Fibroblast of mammary gland (primary cell): ENCODE data around the gene DENND5B.
"Not testable (repeated sequence)": the region's sequence is repeated elsewhere in the genome, so short reads cannot be mapped to it uniquely, and the experiment has no call there.

Experiments used
- DNase-seq: peaks from one replicate; pipeline ENCODE4 v3.0.0-alpha.2; 2010; ENCODE audit warnings: low read depth
- H3K4me3 ChIP-seq: 2 replicates; pipeline ENCODE4 v1.5.1; 2011; ENCODE audit warnings: low read depth, mild to moderate bottlenecking, low read length, moderate library complexity; ENCODE audit not compliant: control insufficient read depth
- TF ChIP-seq, protein P1 (sequence below): conservative IDR thresholded peaks from 2 replicates; pipeline ENCODE4 v1.5.1; 2011; ENCODE audit warnings: low read depth, low read length, inconsistent platforms; ENCODE audit not compliant: control insufficient read depth, insufficient read depth

DENND5B gene

DNA sequence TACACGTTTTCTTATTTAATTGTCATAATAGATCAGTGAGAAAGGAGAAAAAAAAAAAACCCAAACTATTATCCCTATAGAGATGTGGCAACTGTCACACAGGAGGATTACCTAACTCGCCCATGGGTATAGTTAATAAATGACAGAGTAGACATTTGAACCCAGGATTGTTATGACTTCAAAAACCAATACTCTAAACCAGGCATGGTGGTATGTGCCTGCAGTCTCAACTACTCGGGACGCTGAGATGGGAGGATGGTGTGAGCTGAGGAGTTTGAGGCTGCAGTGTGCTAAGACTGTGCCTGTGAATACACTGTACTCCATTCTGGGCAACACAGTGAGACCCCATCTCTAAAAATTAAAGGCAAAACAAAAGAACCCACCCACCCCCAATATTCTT lies 114.5 kb downstream of the DENND5B start:
- TF ChIP-seq, protein P1, sequence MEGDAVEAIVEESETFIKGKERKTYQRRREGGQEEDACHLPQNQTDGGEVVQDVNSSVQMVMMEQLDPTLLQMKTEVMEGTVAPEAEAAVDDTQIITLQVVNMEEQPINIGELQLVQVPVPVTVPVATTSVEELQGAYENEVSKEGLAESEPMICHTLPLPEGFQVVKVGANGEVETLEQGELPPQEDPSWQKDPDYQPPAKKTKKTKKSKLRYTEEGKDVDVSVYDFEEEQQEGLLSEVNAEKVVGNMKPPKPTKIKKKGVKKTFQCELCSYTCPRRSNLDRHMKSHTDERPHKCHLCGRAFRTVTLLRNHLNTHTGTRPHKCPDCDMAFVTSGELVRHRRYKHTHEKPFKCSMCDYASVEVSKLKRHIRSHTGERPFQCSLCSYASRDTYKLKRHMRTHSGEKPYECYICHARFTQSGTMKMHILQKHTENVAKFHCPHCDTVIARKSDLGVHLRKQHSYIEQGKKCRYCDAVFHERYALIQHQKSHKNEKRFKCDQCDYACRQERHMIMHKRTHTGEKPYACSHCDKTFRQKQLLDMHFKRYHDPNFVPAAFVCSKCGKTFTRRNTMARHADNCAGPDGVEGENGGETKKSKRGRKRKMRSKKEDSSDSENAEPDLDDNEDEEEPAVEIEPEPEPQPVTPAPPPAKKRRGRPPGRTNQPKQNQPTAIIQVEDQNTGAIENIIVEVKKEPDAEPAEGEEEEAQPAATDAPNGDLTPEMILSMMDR: no peak
- DNase-seq: no peak
- no peak overlapping the region for H3K4me3 ChIP-seq

DNA sequence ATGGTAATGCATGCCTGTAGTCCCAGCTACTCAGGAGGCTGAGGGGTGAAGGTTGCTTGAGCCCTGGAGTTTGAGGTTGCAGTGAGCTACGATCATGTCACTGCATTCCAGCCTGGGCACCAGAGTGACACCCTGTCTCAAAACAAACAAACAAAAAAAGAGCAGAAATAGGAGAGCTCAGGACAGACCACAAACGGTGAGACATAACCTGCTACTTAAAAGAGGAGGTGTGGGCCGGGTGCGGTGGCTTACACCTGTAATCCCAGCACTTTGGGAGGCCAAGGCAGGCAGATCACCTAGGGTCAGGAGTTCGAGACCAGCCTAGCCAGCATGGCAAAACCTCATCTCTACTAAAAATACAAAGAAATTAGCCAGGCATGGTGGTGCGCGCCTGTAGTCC lies 115.3 kb downstream of the DENND5B start:
- DNase-seq: not testable (repeated sequence)

DNA sequence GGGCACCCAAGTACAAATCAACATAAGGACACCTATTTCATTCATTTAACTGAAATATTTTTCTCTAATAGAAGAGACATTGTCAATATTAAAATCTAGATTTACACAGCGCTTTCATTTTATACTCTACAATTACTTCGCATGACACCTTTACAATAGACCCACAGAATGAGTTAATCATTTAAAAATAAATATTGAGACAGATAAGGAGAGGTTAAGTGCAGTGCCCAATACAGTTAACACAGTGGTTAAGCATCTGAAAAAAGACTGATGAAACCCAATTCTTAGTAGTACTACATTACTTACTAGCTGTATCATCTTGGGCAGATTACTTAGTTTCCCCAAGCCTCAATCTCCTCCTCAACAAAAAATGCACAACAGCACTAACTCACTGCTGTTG lies 116.2 kb downstream of the DENND5B start:
- TF ChIP-seq, protein P1: no peak
- no peak for DNase-seq
- no peak overlapping the region for H3K4me3 ChIP-seq

More for the DNA sequence above, 115.3 kb downstream of the DENND5B start:
- H3K4me3 ChIP-seq: not testable (repeated sequence)

DNA sequence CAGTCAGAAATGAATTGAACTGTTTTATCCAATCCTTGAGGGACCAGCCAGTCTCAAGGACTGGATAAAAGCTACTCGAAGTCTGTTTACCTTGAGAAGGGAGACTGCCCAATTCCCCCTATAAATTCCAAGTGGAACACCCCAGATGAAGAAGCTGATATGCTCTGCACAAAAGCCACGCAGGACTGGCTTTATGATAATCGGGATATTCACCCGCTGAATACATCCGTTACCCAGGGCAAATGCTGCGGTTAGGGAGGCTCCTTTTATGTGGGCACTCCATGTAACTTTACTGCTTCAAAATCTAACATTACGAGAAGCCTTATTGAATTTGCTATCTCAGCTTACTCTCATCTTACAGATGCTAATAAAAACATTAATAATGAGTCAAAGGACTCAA lies 119.1 kb downstream of the DENND5B start:
- TF ChIP-seq, protein P1: no peak
- DNase-seq: no peak
- H3K4me3 ChIP-seq: no peak overlapping the region

DNA sequence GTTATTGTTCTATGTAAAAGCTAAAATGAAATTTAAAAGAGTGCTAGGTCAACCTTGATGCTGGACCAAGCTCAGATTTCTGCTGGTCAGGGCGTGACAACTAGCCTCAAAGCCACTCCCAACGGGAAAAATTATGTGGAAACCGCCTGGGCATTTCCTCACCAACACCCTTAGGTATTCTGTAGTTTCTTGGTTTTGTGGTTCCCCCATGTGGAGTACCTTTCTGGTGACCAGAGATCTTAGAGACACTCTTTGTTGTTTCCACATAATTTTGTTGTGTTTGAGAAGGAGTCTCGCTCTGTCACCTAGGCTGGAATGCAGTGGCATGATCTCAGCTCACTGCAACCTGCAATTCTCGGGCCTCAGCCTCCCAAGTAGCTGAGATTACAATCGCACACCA lies 119.9 kb downstream of the DENND5B start:
- TF ChIP-seq, protein P1: no peak

DNA sequence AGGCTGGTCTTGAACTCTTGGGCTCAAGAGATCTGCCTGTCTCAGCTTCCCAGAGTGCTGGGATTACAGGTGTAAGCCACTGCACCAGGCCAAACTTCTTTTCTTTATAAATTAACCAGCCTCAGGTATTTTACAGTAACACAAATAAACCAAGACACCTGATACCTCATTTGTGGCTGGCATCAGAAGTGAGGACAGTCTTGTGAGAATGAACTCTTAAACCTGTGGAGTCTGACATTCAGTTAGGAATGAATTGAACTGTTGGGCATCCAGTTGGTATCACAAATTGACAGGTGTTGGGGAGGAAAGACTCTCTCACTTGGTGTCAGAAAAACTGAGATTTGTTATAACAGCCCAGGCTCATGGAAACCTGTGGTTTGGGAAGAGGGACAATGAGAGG lies 120.5 kb downstream of the DENND5B start:
- DNase-seq: no peak
- TF ChIP-seq, protein P1: no peak
- no peak overlapping the region for H3K4me3 ChIP-seq

More for the DNA sequence above, 119.9 kb downstream of the DENND5B start:
- H3K4me3 ChIP-seq: no peak overlapping the region
- DNase-seq: no peak

DNA sequence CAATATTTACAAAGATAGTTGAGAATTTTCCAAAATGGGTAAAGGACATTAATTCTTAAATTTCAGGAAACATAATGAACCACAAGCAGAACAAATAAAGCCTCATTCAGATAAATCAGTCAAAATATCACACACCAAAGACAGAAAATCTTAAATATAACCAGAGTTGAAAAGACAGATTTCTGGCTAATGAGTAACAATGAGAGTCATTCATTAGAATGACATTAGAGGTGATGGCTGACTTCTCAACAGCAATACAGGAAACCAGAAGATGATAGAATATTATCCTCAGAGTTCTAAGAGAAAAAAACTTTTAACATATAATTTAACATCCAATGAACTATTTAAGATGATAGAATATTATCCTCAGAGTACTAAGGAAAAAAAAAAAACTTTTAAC lies 124.2 kb downstream of the DENND5B start:
- H3K4me3 ChIP-seq: no peak overlapping the region
- TF ChIP-seq, protein P1: no peak
- DNase-seq: no peak
